ENCODE data around the gene ADAM30.

The ADAM30 gene

GRCh38 chr1:119906927-119907652 lies 10.8 kb upstream of the ADAM30 start:
- no peak for DNase-seq

- DNase-seq = no peak
Observed at GRCh38 chr1:119903443-119903835, 7.1 kb upstream of the ADAM30 start.

- DNase-seq = no peak
Observed at GRCh38 chr1:119902775-119903442, 6.6 kb upstream of the ADAM30 start.

GRCh38 chr1:119898981-119899720 lies 2.8 kb upstream of the ADAM30 start:
- no peak for DNase-seq

- no peak for DNase-seq
Observed at GRCh38 chr1:119898530-119898929, 2.2 kb upstream of the ADAM30 start.

GRCh38 chr1:119895102-119895501 lies 1.2 kb downstream of the ADAM30 start:
- DNase-seq = no peak

GRCh38 chr1:119893827-119894700 lies 2.3 kb downstream of the ADAM30 start:
- DNase-seq = no peak

- DNase-seq = no peak
Observed at GRCh38 chr1:119893238-119893791, 3.0 kb downstream of the ADAM30 start.

GRCh38 chr1:119891386-119891785 lies 4.9 kb downstream of the ADAM30 start:
- no peak for DNase-seq

GRCh38 chr1:119888476-119888875 lies 7.8 kb downstream of the ADAM30 start:
- DNase-seq = no peak

GRCh38 chr1:119887427-119887826 lies 8.9 kb downstream of the ADAM30 start:
- no peak for DNase-seq

- peak; percentile 32 for DNase-seq
Observed at GRCh38 chr1:119885903-119886783, 10.2 kb downstream of the ADAM30 start.

- no peak for DNase-seq
Observed at GRCh38 chr1:119884711-119885110, 11.6 kb downstream of the ADAM30 start.

GRCh38 chr1:119883826-119884225 lies 12.5 kb downstream of the ADAM30 start:
- peak; percentile 16 for DNase-seq

- peak; percentile 40 for DNase-seq
Observed at GRCh38 chr1:119882132-119883049, 13.9 kb downstream of the ADAM30 start.

- DNase-seq = no peak
Observed at GRCh38 chr1:119879510-119880434, 16.5 kb downstream of the ADAM30 start.

- DNase-seq = no peak
Observed at GRCh38 chr1:119878171-119878570, 18.1 kb downstream of the ADAM30 start.

GRCh38 chr1:119874186-119874585 lies 22.1 kb downstream of the ADAM30 start:
- DNase-seq = no peak
